PFSK-1 (cell line): ENCODE data around the gene VRK3.

Source experiments
- FOXP2 ChIP-seq: optimal IDR thresholded peaks from 2 replicates; pipeline ENCODE3; 2011; ENCODE audit warnings: borderline replicate concordance, control low read depth, inconsistent platforms; ENCODE audit not compliant: insufficient read depth; ENCODE audit errors: extremely low read length, extremely low read depth
- POLR2AphosphoS5 ChIP-seq: IDR thresholded peaks from 2 replicates; pipeline ENCODE4 v1.6.1; 2012; ENCODE audit warnings: low read depth, mild to moderate bottlenecking, control low read depth, low read length, moderate library complexity
- REST ChIP-seq, 2 experiments: IDR thresholded peaks; 2 replicates each; pipeline versions ENCODE4 v1.6.1 to v1.8.0; 2011 to 2012; ENCODE audit warnings: low read depth in 2 of 2, low read length in 2 of 2, control low read depth in 1 of 2, inconsistent platforms in 1 of 2, mild to moderate bottlenecking in 1 of 2, moderate library complexity in 1 of 2; ENCODE audit not compliant: insufficient read depth in 1 of 2
- SIN3A ChIP-seq: IDR thresholded peaks from 2 replicates; pipeline ENCODE4 v1.6.1; 2012; ENCODE audit warnings: mild to moderate bottlenecking, low read length, moderate library complexity, borderline replicate concordance; ENCODE audit not compliant: insufficient read depth
- TAF1 ChIP-seq: IDR thresholded peaks from 2 replicates; pipeline ENCODE4 v1.6.1; 2012; ENCODE audit warnings: low read length, control low read depth, borderline replicate concordance; ENCODE audit not compliant: insufficient read depth

GRCh38 chr19:49999371-50000010 is 25.7 kb downstream of the VRK3 start:
- TF ChIP-seq POLR2AphosphoS5 = no peak
- TF ChIP-seq TAF1 = no peak
- TF ChIP-seq SIN3A = no peak
- no peak for TF ChIP-seq REST (IDR thresholded peaks at IDR 0.05; ENCODE audit: insufficient read depth in 1 of 2, low read depth in 2 of 2, low read length in 2 of 2)
- no peak for TF ChIP-seq FOXP2
